Adrenal gland (tissue), 5 donors: ENCODE data around the gene AFF1.

ENCODE experiments used
- POLR2A ChIP-seq, 2 donors: fragments of 450-650 bp; IDR thresholded peaks; one replicate each; pipeline ENCODE4 v1.6.1; 2017; ENCODE audit warnings: antibody characterized with exemption in 2 of 2, mild to moderate bottlenecking in 2 of 2, moderate library complexity in 1 of 2
- TF ChIP-seq, protein P1 (sequence below), 6 experiments: fragments of 450-650 bp in 4 of 6; fragments of 200-600 bp in 2 of 6; sonication (generic) in 1 of 6; IDR thresholded peaks; 1 replicate in 5 of 6; 2 replicates in 1 of 6; pipeline versions ENCODE4 v1.5.1 to v1.8.0; 2016 to 2021; ENCODE audit warnings: antibody characterized with exemption in 6 of 6, mild to moderate bottlenecking in 2 of 6, moderate library complexity in 1 of 6
- donor health status: DM: no; HTN: no; CAD: no.

DNA sequence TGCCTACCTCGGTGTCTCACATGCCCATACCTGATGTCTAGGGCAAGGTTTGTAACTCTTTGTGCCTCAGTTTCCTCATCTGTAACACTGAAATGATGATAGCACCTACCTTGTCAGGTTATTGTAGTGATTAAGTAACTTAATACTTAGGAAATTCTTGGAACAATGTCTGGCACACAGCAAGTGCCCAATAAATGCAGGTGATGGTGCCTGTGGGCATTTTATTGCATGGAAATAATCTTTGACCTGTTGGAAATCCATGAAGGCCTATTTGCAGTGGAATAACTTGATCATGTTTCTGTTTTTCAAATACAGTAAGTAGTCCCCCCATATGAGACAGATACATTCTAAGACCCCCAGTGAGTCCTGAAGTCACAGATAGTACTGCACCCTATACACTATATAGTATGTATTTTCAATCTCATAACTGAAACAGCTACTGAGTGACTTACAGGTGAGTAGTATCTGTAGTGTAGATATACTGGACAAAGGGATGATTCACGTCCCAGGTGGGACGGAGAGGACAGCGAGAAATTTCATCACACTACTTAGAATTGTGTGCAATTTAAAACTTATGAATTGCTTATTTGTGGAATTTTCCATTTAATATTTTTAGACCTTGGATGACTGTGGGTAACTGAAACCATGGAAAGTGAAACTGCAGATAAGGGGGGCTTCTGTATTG lies 42.1 kb downstream of the AFF1 start:
- TF ChIP-seq POLR2A (IDR thresholded peaks at IDR 0.05) = no peak
- TF ChIP-seq, protein P1, sequence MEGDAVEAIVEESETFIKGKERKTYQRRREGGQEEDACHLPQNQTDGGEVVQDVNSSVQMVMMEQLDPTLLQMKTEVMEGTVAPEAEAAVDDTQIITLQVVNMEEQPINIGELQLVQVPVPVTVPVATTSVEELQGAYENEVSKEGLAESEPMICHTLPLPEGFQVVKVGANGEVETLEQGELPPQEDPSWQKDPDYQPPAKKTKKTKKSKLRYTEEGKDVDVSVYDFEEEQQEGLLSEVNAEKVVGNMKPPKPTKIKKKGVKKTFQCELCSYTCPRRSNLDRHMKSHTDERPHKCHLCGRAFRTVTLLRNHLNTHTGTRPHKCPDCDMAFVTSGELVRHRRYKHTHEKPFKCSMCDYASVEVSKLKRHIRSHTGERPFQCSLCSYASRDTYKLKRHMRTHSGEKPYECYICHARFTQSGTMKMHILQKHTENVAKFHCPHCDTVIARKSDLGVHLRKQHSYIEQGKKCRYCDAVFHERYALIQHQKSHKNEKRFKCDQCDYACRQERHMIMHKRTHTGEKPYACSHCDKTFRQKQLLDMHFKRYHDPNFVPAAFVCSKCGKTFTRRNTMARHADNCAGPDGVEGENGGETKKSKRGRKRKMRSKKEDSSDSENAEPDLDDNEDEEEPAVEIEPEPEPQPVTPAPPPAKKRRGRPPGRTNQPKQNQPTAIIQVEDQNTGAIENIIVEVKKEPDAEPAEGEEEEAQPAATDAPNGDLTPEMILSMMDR (IDR thresholded peaks at IDR 0.05) = no peak
